GM21447 (cell line): Measurements from ENCODE around the gene HMGCL.
A peak's percentile ranks its signal among the peaks of the same experiment; 100 is the strongest.

Experiments used
- ATAC-seq: cut with Tn5 transposase; IDR thresholded peaks from one replicate; pipeline ENCODE4 v1.9.1; 2021; ENCODE audit not compliant: unreplicated experiment

HMGCL gene

DNA sequence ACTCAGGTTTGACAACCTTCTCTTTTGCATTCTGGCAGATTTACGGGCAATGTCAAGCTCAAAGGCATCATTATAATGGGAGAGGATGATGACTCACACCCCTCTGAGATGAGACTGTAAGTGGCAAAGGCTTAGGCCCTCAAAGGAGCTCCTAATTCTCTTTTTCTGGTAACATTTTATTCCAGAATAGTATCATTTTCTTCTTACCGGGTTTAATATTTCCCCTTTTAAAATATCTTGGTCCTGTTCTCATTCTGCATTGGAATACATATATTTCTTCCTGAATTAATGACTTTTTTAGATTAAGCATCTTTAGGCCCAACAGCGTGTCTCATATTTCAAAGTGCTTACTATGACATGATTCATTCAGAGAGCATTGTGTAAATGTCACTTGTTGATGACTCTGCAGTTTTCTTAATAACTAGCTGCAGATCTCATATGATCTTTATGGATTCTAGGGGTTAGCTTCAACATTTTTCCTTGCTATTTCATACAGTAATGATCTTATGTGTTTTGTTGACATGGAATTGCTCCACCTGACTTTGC, 45.3 kb downstream of the HMGCL start:
- no peak for ATAC-seq

DNA sequence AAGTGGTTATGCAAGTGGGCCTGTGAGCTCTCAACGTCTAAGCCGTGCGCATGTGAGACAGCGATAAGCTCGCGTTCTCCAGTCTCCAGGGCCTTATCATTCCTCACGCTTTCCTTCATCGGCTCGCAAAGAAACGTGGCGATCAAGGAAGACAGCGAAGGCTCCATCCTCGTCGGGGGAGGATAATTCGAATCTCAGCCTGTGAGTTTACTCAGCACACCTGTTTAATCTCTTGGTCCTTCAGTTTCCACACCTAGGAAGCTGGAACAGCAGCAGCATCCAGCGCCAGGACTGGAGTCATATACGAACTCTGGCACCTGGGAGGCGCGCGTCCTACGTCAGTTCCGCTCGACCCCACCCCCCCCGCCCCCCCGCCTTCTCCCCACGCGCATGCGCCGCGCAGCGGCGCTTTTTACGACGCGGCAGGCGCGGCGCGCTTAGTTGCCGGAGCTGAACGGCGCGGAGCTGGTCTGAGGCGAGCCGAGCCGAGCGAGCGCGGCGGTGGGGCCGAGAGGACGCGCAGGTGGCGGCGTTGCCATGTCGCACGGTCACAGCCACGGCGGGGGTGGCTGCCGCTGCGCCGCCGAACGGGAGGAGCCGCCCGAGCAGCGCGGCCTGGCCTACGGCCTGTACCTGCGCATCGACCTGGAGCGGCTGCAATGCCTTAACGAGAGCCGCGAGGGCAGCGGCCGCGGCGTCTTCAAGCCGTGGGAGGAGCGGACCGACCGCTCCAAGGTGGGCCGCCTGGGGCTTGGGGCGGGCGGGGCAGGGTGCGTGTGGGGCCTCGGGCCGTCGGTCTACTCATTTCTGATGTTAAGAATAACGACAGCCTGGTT, 47.0 kb downstream of the HMGCL start, which contains the start of gene PITHD1:
Gene PITHD1 (plus strand): TSS at position 440 of the 836 bp plus-strand sequence. CDS start 98 bp downstream, at position 538.
- ATAC-seq = peak; percentile 61

DNA sequence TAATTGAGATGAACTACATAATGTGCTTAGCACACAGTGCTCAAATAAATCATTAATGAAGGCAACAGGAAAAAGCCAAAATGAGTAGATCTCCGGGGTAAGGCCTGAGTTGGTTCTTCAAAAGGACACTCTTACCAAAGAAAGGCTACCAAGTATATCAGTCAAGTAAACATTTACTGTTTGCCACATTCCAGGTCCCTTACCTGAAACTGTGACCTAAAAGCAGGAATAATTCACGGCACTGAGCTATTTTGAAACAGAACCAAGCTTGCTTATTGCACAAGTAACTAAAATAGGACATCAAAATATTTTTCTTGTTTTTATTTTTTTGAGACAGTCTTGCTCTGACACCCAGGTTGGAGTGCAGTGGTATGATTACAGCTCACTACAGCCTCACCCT, 49.0 kb downstream of the HMGCL start:
- ATAC-seq = no peak

DNA sequence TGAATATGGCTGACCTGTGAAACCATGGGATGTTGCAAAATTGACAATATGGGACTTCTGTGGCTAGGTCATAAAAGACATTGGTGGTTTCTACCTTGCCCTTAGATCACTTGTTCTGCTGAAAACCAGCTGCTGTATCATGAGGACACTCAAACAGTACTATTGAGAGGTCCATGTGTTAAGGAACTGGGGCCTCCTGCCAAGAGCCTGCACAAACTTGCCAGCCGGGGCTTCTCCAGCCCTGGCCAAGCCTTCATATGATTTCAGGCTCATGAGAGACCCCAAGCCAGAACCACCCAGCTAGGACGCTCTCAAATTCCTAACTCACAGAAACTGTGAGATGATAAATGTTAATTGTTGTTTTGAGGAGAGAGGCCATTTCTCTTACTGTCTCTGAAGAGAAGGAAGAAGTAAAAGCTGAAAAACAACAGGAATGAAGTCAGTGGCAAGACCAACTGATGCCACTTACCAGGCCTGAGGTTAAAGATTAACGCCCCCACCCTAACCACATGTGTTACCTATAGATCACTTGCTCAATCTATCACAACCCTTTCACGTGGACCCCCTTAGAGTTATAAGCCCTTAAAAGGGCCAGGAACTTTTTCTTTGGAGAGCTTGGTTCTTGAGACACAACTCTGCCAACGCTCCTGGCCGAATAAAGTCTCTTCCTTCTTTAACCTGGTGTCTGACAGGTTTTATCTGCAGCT, 50.9 kb downstream of the HMGCL start:
- no peak for ATAC-seq

DNA sequence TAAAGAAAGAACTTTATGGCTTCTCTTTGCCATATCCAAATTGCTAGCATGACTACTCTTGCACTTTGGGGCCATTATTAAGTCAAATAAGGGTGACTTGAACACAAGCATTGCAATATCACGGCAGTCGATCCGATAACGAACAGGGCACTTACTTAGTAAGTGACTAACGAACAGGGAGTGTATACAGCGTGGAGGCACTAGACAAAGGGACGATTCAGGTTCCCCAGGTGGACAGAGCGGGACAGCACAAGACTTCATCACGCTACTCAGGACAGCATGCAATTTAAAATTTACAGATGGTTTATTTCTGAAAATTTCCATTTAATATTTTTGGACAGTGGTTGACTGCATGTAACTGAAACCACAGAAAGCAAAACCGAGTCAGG, 52.4 kb downstream of the HMGCL start:
- ATAC-seq = no peak

DNA sequence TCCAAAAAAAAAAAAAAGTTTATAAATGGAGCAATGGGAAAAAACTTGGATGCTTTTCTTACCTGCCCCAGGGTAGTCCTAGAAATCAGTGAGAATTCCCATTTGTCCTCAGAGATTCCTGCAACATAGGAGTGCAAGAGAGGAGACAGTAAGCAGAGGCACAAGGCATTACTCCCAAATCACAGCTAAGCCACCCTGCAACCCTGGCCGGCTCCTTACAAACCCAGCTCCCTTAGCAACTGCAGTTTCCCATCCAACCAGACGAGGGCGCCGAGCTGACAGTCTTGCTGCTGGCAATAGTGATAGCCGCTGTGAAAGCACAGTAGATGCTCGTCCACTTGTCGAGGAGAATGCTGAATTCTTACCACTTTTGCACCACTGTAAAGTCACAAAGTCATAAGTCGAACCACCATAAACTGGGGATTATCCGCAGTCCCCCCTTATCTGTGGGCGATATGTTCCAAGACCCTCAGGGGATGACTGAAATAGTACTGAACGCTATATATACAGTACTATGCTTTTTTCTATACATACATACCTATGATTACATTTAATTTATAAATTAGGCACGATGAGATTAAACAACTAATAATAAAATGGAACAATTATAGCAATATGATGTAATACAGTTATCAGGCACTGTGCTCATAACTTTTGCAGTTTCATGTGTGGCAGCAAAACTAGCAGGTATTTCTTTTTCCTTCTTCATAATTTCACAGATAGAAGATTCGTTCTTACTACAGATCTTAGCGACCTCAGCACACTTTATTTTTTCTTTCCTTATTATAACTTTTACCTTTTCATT, 53.0 kb downstream of the HMGCL start:
- ATAC-seq = no peak

DNA sequence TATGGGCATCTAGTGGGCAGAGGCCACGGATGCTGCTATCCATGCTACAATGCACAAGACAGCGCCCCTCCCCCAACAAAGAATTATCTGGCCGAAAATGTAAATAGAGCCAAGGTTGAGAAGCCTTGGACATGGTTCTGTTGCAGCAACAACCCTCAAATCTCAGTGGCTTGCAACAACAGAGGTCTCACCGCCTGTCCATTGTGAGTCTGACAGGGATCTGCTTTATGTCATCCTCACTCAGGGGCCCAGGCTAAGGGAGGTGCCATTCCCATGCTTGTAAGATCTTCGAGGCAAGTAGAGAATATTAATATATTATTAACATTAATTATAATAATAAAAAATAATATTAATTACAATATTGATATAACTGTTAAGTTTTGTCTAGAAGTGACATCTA, 56.5 kb downstream of the HMGCL start:
- ATAC-seq = no peak

DNA sequence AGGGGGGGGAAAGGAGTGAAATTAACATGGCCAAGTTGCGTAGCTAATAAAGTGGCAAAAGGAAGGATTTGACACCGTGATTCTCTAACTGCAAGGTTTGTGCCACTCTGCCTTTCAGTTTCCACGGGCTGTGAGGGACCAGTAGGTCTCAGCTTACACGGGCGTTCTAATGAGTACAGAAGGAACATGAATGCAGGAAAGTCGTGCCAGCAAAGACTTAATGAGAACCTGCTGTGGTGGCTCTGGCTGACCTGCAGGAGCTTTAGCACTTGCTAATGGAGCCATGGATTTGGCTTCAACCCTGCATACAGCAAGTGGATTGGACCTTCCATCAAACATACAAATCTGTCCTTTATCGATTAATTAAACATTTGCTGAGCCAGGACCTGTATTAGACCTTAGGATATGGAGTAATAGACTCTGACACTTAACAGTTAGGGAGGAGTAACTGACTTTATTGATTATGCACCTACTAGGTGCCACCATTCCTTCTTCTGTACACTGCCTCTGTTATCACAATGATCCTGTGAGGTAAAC, 62.1 kb downstream of the HMGCL start:
- no peak for ATAC-seq

DNA sequence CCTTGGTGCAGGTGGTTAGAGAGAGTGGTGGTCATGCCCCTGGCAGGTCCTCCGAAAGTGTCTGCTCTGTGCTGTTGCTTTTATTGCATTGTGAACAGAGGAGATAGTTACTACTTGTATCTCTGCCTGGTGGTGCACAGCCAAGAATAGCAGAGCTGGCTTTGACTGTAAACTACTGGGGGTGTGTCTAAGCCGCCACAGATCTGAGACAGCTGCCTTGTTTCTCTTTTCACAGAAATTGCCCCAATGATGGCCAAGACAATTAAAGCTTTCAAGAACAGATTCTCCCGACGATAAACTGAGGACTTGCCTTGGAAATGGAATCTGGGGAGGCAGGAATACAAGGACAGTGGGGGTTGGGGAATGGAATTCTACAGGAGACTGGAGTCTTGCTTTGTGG, 66.0 kb downstream of the HMGCL start:
- ATAC-seq = no peak

DNA sequence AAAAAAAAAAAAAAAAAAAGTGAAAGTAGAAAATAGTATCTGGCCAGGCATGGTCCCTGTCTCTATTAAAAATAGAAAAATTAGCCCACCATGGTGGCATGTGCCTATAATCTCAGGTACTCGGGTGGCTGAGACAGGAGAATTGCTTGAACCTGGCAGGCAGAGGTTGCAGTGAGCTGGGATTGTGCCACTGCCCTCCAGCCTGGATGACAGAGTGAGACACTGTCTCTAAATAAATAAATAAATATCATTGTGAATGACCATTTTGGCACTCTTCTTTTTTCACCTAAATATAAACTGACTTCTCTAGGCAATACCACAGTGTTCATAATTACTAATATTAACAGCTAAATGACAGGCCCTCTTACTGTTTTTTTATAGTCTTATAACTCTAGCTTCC, 67.4 kb downstream of the HMGCL start:
- ATAC-seq = no peak

DNA sequence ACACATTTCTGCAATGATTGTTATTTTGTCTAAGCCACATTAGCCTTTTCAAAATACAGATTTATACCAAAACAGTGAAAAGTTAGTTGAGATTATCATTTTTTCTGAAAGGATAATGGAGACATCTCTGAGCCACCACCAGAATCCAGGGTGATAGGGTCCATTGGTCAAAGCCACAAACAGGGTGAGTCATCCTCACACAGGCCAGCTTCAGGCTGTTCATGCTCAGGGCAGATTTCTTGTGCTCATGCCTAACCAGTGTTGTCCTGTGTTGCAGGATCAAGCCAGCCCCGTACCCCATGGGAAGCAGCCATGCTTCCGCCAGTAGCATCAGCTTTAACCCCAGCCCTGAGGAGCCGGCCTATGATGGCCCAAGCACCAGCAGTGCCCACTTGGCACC, 68.6 kb downstream of the HMGCL start:
- no peak for ATAC-seq

DNA sequence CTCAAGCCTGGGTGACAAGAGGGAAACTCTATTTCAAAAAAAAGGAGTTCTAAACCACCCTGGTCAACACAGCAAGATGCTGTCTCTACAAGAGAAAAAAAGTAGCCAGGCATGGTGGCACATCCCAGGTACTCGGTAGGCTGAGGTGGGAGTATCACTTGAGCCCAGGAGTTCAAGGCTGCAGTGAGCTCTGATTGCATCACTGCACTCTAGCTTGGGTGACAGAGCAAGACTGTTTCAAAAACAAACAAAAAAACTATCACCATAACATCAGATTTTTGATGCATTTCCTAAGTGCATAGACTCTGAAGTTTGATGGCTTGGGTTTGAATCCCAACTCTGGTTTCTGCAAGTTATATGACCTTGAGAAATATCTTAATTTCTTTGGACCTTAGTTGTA, 72.3 kb downstream of the HMGCL start:
- ATAC-seq = no peak
